HG03439 (cell line): ENCODE results near the gene AEN.

Experiments used
- ATAC-seq: cut with Tn5 transposase; IDR thresholded peaks from one replicate; pipeline ENCODE4 v1.9.1; 2021; ENCODE audit warnings: mild to moderate bottlenecking, moderate library complexity; ENCODE audit not compliant: unreplicated experiment

Gene AEN

DNA sequence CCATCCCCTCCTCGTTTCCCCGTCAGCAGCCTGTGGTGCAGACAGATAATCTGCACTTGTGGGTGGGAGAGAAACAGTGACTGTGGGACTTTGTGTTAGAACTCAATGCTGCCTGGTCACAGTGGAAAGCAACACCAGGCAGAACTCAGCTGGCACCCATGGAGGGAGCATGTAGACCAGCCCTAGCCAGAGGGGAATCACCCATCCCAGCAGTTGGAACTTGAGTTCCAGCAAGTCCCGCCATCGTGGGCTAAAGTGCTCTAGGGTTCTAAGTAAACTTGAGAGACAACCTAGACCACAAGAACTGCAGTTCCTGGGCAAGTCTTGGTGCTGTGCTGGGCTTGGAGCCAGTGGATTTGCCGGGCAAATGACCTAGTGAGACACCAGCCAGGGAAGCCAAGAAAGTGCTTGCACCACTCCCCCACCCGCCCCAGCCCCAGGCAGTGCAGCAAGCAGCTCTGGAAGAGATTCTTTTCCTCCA is 42.0 kb downstream of the AEN start:
- ATAC-seq, result no peak

DNA sequence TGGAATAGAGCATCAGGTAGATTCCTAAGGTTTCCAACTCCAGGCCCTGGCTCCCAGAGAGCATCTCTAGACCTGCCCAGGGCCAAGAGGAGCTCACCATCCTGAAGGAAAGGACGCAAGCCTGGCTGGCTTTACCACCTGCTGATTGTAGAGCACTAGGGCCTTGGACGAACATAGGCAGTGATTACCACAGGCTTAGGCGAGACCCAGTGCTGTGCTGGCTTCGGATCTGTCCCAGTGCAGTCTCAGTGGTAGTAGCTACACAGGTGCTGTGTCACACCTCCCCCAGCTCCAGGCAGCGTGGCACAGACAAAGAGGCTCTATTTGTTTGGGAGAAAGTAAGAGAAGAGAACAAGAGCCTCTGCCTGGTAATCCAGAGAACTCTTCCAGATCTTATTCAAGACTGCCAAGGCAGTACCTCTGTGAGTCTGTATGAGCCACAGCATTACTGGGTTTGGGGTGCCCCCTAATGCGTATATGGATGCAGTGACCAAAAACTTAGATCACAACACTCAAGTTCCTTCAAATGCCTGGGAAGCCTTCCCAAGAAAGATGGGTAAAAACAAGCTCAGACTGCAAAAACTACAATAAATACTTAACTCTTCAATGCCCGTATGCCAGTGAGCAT is 43.1 kb downstream of the AEN start:
- no peak for ATAC-seq

DNA sequence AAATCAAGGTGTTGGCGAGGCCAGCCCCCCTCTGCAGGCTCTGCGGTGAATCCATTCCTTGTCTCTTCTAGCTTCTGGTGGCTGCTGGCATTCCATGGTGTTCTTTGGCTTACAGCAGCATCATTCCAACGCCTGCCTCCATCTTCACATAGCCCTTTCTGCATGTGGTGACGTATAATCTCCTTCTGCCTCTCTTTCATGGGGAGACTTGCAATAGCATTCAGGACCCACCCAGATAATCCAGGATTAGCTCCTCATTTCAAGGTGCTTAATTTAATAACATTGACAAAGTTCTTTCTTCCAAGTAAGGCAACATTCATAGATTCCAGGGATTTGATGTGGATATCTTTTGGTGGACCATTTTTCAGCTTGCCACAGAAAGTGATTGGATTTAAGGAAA is 53.5 kb downstream of the AEN start:
- ATAC-seq, result no peak

DNA sequence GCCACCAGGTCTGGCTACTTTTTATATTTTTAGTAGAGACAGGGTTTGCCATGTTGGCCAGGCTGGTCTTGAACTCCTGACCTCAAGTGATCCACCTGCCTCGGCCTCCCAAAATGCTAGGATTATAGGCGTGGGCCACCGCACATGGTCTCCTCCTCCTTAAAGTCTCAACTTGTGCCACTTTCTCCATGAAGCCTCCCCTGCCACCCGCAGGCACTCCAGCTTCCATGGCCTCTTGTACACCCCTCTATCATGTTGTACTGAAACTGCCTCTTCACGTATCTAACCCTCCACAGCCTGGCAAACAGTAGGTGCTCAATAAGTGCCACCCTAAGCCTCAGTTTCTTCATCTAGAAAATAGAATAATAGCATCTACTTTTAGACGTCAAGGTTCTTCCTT is 57.6 kb downstream of the AEN start:
- ATAC-seq, result no peak

DNA sequence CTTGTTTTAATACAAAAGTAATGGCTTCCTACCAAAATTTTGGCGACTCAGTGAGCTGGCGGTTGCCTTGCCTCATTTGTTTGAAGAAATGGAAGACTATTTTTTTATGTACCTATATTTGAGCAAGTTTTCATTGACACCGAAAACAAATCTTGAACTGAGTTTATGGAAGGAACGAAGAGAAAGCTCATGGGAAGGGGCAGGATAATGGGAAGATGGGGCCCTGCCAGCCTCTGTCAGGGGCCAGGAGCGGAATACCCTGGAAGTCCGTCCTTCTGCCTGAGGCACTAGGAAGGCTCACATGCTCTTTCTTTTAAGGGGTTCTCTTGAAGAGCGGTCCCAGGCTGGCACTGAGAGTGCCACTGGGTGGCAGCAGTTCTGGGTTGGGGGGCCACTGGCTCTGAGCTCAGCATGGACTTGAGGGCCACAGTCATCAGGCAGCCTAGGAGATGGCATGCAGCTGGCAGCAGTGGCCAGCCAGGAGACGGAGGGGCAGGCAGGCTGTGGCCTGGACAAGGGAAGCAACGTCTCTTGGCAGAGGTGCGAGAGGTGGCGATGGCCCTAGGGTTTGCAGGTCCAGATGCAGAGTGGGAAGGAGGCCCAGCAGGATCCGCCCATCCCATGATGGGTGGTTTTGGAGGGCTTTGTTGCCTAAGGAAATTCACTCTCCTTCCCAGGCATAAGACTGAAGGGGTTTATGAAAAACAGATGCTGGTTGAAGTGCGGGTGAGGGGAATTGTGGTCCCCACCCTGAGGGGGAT is 59.3 kb downstream of the AEN start:
- no peak for ATAC-seq

DNA sequence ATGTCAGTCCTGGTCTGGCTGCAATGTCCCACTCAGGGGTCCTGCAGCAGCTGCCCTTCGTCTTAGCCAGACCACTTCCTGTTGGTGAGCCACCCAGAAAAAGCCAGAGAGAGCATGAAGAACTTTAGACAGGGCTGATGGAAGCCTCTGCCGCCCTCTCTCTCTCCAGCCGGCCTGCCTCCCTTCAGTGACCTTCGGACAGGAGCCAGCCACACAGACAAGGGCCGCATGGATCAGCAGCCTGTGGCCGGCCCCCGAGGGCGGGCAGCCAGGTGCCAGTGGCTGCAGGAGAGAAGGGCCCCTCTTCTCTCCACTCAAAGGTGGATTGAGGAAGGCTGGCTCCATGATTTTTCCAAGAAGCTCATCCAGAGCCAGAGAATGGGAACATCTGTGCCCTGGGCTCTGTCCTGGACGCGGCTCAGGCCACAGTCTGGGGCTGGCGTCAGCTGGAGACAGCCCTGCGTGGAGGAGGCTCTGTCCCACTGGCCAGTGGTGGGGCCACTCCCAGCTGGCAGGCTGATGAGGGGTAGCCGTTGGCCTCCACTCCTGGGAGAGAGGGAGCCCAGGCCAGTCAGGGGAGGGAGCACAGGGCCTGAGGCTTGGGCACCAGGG is 60.6 kb downstream of the AEN start:
- ATAC-seq, result no peak
